ENCODE data around the gene TFEB. TPM values are rescaled to one million over a fixed set of nuclear protein-coding genes. Genes with fewer than 3 reads are reported as not detected.

Gene TFEB
- polyA plus RNA-seq, 4 donors, result 11.5 to 153 (median 27.1) TPM

- Histone ChIP-seq H3K36me3 (ENCODE audit: control insufficient read depth in 3 of 3, insufficient read depth in 2 of 3, low read depth in 1 of 3, low read length in 3 of 3) (no peaks in the 10 kb centered on the region), H3K27ac (ENCODE audit: low read depth in 1 of 3, low read length in 2 of 3) (no peak overlapping the region), H3K27me3 (ENCODE audit: control insufficient read depth in 3 of 3, insufficient read depth in 3 of 3, low read length in 3 of 3) (peaks cover 0 to 2% (median 0%) of the 10 kb centered on the region in 3 donors), H3K4me3 (ENCODE audit: low read depth in 1 of 3, low read length in 3 of 3) (no peak overlapping the region), H3K4me1 (ENCODE audit: control insufficient read depth in 3 of 3, insufficient read depth in 2 of 3, low read depth in 1 of 3, low read length in 2 of 3) (no peaks in the 10 kb centered on the region), H3K9me3 (ENCODE audit: control insufficient read depth in 2 of 2, insufficient read depth in 1 of 2, low read depth in 1 of 2, low read length in 1 of 2) (no peaks in the 10 kb centered on the region)
- FAIRE-seq, result no peak
- no peak for DNase-seq
- WGBS, 3 donors, result 78 to 84% (median 81%) methylated on average over 17 of the region's 17 CpGs
Measured at GRCh38 chr6:41672816-41673703, 62.3 kb downstream of the TFEB start.

DNA sequence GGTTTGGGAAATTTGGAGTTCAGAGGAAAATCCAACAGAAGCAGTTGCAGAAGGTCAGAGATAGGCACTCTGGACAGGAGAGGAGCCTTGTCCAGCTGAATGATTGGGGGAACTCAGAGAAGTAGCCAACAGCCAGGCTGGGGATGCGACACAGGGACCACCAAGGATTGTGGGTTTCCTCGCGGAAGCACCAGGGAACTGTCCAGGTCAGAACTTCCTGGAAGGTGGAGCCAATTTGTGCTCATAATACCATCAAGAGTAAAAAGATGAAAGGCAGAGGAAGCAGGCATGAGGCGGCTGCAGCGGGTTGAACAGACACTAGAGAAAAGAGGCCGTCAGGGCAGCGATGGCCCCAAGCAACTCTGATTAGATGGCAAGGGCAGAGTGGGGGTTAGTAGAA, 63.4 kb downstream of the TFEB start:
- Histone ChIP-seq H3K36me3 (ENCODE audit: control insufficient read depth in 3 of 3, insufficient read depth in 2 of 3, low read depth in 1 of 3, low read length in 3 of 3) (no peaks in the 10 kb centered on the region), H3K9me3 (ENCODE audit: control insufficient read depth in 2 of 2, insufficient read depth in 1 of 2, low read depth in 1 of 2, low read length in 1 of 2) (no peaks in the 10 kb centered on the region), H3K4me1 (ENCODE audit: control insufficient read depth in 3 of 3, insufficient read depth in 2 of 3, low read depth in 1 of 3, low read length in 2 of 3) (no peaks in the 10 kb centered on the region), H3K4me3 (ENCODE audit: low read depth in 1 of 3, low read length in 3 of 3) (no peak overlapping the region), H3K27me3 (ENCODE audit: control insufficient read depth in 3 of 3, insufficient read depth in 3 of 3, low read length in 3 of 3) (peaks cover 0 to 2% (median 0%) of the 10 kb centered on the region in 3 donors), H3K27ac (ENCODE audit: low read depth in 1 of 3, low read length in 2 of 3) (no peak overlapping the region)
- 72 to 80% (median 75%) methylated on average over 7 of the region's 7 CpGs for WGBS, 3 donors
- FAIRE-seq (no peak), DNase-seq (no peak)

DNA sequence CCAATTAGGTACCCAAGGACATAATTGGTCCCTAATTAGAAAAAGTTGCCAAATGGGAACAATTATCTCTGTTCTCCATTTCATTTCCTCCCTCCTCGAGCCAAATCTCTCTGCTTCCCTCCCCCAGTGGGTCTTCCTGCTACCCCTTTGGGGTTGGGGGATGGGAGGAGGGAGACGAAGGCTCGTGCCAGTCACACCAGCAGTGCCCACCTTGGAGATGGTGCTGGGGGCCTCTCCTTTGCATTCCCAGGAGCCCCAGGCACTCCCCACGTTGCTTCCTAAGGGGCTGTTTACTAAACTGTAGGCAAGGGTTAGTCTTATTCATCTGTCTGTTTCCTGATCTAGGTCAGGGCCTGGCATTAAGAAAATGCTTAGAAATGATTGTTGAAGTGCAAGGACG, 64.0 kb downstream of the TFEB start:
- FAIRE-seq, result no peak
- H3K9me3 ChIP-seq (ENCODE audit: control insufficient read depth in 2 of 2, insufficient read depth in 1 of 2, low read depth in 1 of 2, low read length in 1 of 2), result no peaks in the 10 kb centered on the region

GRCh38 chr6:41670703-41671360, 64.6 kb downstream of the TFEB start:
- no peak overlapping the region for H3K4me3 ChIP-seq (ENCODE audit: low read depth in 1 of 3, low read length in 3 of 3)
- FAIRE-seq (no peak), DNase-seq (no peak)
- H3K36me3 ChIP-seq (ENCODE audit: control insufficient read depth in 3 of 3, insufficient read depth in 2 of 3, low read depth in 1 of 3, low read length in 3 of 3), result no peaks in the 10 kb centered on the region
- no peaks in the 10 kb centered on the region for H3K4me1 ChIP-seq (ENCODE audit: control insufficient read depth in 3 of 3, insufficient read depth in 2 of 3, low read depth in 1 of 3, low read length in 2 of 3)
- no peaks in the 10 kb centered on the region for H3K9me3 ChIP-seq (ENCODE audit: control insufficient read depth in 2 of 2, insufficient read depth in 1 of 2, low read depth in 1 of 2, low read length in 1 of 2)
- no peak overlapping the region for H3K27ac ChIP-seq (ENCODE audit: low read depth in 1 of 3, low read length in 2 of 3)
- WGBS, 3 donors, result 79 to 85% (median 81%) methylated on average over 9 of the region's 9 CpGs
- peaks cover 0 to 2% (median 0%) of the 10 kb centered on the region in 3 donors for H3K27me3 ChIP-seq (ENCODE audit: control insufficient read depth in 3 of 3, insufficient read depth in 3 of 3, low read length in 3 of 3)

More for the DNA sequence above, 64.0 kb downstream of the TFEB start:
- Histone ChIP-seq H3K27me3 (ENCODE audit: control insufficient read depth in 3 of 3, insufficient read depth in 3 of 3, low read length in 3 of 3) (peaks cover 0 to 2% (median 0%) of the 10 kb centered on the region in 3 donors), H3K36me3 (ENCODE audit: control insufficient read depth in 3 of 3, insufficient read depth in 2 of 3, low read depth in 1 of 3, low read length in 3 of 3) (no peaks in the 10 kb centered on the region), H3K4me1 (ENCODE audit: control insufficient read depth in 3 of 3, insufficient read depth in 2 of 3, low read depth in 1 of 3, low read length in 2 of 3) (no peaks in the 10 kb centered on the region), H3K27ac (ENCODE audit: low read depth in 1 of 3, low read length in 2 of 3) (no peak overlapping the region), H3K4me3 (ENCODE audit: low read depth in 1 of 3, low read length in 3 of 3) (no peak overlapping the region)
- 49 to 53% (median 50%) methylated on average over 5 of the region's 5 CpGs for WGBS, 3 donors
- DNase-seq, result no peak

GRCh38 chr6:41668968-41669367, 66.4 kb downstream of the TFEB start:
- H3K36me3 ChIP-seq (ENCODE audit: control insufficient read depth in 3 of 3, insufficient read depth in 2 of 3, low read depth in 1 of 3, low read length in 3 of 3), result no peaks in the 10 kb centered on the region
- H3K9me3 ChIP-seq (ENCODE audit: control insufficient read depth in 2 of 2, insufficient read depth in 1 of 2, low read depth in 1 of 2, low read length in 1 of 2), result no peaks in the 10 kb centered on the region
- DNase-seq, result no peak
- no peak overlapping the region for H3K27ac ChIP-seq (ENCODE audit: low read depth in 1 of 3, low read length in 2 of 3)
- H3K4me3 ChIP-seq (ENCODE audit: low read depth in 1 of 3, low read length in 3 of 3), result no peak overlapping the region
- whole genome bisulfite sequencing, 3 donors, result 92 to 97% (median 95%) methylated on average over 2 of the region's 2 CpGs
- peaks cover 0 to 5% (median 0%) of the 10 kb centered on the region in 3 donors for H3K27me3 ChIP-seq (ENCODE audit: control insufficient read depth in 3 of 3, insufficient read depth in 3 of 3, low read length in 3 of 3)
- no peak for FAIRE-seq
- no peaks in the 10 kb centered on the region for H3K4me1 ChIP-seq (ENCODE audit: control insufficient read depth in 3 of 3, insufficient read depth in 2 of 3, low read depth in 1 of 3, low read length in 2 of 3)

DNA sequence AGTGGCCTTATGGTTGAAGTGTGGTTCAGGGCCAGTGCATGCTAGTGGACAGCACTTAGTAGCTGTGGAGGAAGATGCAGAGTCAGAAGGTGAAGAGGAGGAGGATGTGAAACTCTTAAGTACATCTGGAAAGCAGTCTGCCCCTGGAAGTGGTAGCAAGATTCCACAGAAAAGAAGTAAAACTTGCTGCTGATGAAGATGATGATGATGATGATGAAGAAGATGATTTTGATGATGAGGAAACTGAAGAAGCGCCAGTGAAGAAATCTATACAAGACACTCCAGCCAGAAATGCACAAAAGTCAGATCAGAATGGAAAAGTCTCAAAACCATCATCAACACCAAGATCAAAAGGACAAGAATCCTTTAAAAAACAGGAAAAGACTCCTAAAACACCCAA, 68.2 kb downstream of the TFEB start:
- no peak overlapping the region for H3K4me3 ChIP-seq (ENCODE audit: low read depth in 1 of 3, low read length in 3 of 3)
- DNase-seq, result no peak
- WGBS, 3 donors, result 83 to 100% (median 98%) methylated on average over 1 of the region's 1 CpG
- H3K9me3 ChIP-seq (ENCODE audit: control insufficient read depth in 2 of 2, insufficient read depth in 1 of 2, low read depth in 1 of 2, low read length in 1 of 2), result no peaks in the 10 kb centered on the region
- no peaks in the 10 kb centered on the region for H3K4me1 ChIP-seq (ENCODE audit: control insufficient read depth in 3 of 3, insufficient read depth in 2 of 3, low read depth in 1 of 3, low read length in 2 of 3)
- no peaks in the 10 kb centered on the region for H3K36me3 ChIP-seq (ENCODE audit: control insufficient read depth in 3 of 3, insufficient read depth in 2 of 3, low read depth in 1 of 3, low read length in 3 of 3)
- no peak for FAIRE-seq
- H3K27me3 ChIP-seq (ENCODE audit: control insufficient read depth in 3 of 3, insufficient read depth in 3 of 3, low read length in 3 of 3), result peaks cover 0 to 11% (median 0%) of the 10 kb centered on the region in 3 donors
- H3K27ac ChIP-seq (ENCODE audit: low read depth in 1 of 3, low read length in 2 of 3), result no peak overlapping the region

- FAIRE-seq (no peak), DNase-seq (no peak)
- Histone ChIP-seq H3K27me3 (ENCODE audit: control insufficient read depth in 3 of 3, insufficient read depth in 3 of 3, low read length in 3 of 3) (peaks cover 0 to 29% (median 0%) of the 10 kb centered on the region in 3 donors), H3K27ac (ENCODE audit: low read depth in 1 of 3, low read length in 2 of 3) (no peak overlapping the region), H3K9me3 (ENCODE audit: control insufficient read depth in 2 of 2, insufficient read depth in 1 of 2, low read depth in 1 of 2, low read length in 1 of 2) (no peaks in the 10 kb centered on the region), H3K36me3 (ENCODE audit: control insufficient read depth in 3 of 3, insufficient read depth in 2 of 3, low read depth in 1 of 3, low read length in 3 of 3) (no peaks in the 10 kb centered on the region), H3K4me1 (ENCODE audit: control insufficient read depth in 3 of 3, insufficient read depth in 2 of 3, low read depth in 1 of 3, low read length in 2 of 3) (no peaks in the 10 kb centered on the region), H3K4me3 (ENCODE audit: low read depth in 1 of 3, low read length in 3 of 3) (no peak overlapping the region)
- 84 to 86% (median 85%) methylated on average over 5 of the region's 5 CpGs for WGBS, 3 donors
Measured at GRCh38 chr6:41664271-41664670, 71.1 kb downstream of the TFEB start.

DNA sequence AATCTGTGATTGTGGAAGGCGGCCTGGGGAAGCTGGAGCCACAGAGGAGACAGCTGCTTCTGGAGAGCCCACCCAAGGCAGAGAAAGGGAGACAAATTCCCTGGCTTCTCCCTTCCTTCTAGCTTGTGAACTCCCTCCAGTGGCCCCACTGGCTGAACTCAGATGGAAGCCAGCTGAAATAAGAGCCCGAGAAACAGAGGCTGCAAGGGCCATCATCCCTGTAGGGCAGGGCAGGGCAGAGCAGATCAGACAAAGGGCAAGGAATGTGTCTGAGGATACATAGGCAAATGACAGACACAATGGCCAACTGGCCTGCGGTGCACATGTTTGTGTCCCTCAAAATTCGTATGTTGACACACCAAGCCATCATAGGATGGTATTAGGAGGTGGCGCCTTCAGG, 71.8 kb downstream of the TFEB start:
- Histone ChIP-seq H3K4me3 (ENCODE audit: low read depth in 1 of 3, low read length in 3 of 3) (no peak overlapping the region), H3K27me3 (ENCODE audit: control insufficient read depth in 3 of 3, insufficient read depth in 3 of 3, low read length in 3 of 3) (peaks cover 0 to 36% (median 0%) of the 10 kb centered on the region in 3 donors), H3K9me3 (ENCODE audit: control insufficient read depth in 2 of 2, insufficient read depth in 1 of 2, low read depth in 1 of 2, low read length in 1 of 2) (no peaks in the 10 kb centered on the region), H3K27ac (ENCODE audit: low read depth in 1 of 3, low read length in 2 of 3) (no peak overlapping the region), H3K36me3 (ENCODE audit: control insufficient read depth in 3 of 3, insufficient read depth in 2 of 3, low read depth in 1 of 3, low read length in 3 of 3) (no peaks in the 10 kb centered on the region), H3K4me1 (ENCODE audit: control insufficient read depth in 3 of 3, insufficient read depth in 2 of 3, low read depth in 1 of 3, low read length in 2 of 3) (no peaks in the 10 kb centered on the region)
- DNase-seq (no peak), FAIRE-seq (no peak)
- 53 to 80% (median 65%) methylated on average over 5 of the region's 5 CpGs for WGBS, 3 donors
